ENCODE measurements around the gene RIMBP2. TPM values are rescaled to one million over a fixed set of nuclear protein-coding genes. Genes with fewer than 3 reads are reported as not detected.
"Not testable (repeated sequence)": the region's sequence is repeated elsewhere in the genome, so short reads cannot be mapped to it uniquely, and the experiment has no call there.

The RIMBP2 gene
- total RNA-seq, 2 donors from 2014 or later, result 5.6 to 6.0 TPM

DNA sequence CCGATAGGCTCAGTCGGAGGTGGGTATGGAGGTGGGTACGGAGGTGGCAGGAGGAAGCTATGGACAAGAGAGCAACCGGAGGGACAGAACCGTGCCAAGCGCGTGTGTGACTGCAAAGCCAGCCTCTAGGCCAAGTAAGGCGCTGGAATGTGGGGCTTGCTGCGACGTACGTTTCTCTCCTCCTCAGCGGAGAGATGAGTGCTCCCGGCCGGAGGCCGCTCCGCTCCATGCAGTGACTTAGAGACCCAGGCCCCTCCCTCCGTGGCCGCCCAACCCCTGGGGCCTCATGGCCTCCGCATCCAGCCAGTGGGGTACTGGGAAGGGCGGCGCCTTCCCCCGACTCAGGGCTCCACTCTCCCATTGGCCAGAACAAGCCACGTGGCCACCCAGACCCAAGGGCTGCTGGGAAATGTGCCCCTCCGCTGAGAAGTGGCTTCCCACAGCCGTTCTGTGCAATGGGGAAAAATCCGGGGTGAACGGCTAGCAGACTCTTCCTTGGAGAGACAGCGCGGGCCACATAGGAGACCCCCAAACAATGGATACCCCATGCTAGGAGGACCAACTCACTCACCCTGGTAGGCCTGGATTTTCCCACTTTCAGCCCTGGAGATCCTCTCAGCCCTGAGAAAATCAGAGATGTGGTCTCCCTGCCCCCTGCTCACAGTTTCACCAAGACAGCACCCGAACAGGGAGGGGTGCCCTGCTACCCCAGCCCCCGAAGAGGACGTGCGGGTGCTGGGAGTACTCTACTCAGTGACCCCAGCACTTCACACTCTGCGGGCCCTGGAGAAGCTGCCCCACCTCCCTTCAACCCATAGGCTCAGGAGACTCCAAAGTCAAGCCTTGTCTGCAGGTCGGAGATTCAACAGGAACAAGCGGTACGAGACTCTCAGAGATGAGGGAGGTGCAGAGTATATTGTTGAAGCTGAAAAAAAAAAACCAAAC, 66.7 kb downstream of the RIMBP2 start:
- intact Hi-C loops (cut with DNase I, micrococcal nuclease), result no loop called here
- DNase-seq (no peak), ATAC-seq (no peak)

DNA sequence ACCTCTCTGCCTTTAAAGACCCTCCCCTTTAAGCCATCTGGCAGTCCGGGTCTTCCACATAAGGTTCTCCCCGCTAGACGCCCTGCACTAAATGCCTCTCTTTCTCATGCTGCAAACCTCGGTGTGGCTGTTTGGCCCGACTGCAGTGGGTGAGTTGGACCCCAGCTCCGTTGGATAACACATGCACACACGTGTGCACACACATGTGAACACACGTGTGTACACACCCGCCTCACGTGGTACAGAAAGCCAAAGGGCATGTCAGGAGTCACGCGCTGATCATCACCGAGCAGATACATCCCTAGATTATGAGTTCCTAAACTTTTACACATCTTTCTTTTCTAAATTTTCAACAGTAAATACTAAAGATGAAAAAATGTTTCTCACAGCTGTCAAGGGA, 68.3 kb downstream of the RIMBP2 start:
- ATAC-seq, result no peak
- intact Hi-C loops (cut with DNase I, micrococcal nuclease), result no loop called here
- no peak for DNase-seq

DNA sequence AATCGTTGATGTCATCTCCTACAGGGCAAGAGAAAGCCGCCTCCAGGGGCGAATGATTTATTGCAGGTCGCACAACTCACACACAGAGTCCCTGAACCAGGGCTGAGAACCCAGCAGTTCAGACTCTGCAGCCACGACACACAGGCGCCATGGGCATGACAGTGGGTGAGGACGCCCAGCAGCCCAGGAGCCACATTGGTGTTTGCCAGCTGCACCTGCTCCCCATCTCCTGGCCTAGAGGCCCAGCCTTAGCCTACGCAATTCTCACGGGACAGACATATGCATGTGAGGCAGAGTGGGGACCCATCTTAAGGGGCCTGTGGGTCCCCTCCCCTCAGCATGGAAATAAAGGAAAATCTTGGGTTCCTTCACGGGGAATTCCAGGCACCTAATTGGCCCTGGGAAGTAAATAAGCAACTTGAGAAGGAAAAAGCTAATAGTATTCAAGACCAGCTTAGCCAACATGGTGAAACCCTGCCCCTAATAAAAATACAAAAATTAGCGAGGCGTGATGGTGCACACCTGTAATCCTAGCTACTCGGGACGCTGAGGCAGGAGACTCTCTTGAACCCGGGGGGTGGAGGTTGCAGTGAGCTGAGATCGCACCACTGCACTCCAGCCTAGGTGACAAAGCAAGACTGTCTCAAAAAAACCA, 69.3 kb downstream of the RIMBP2 start:
- DNase-seq (no peak), ATAC-seq (no peak)
- intact Hi-C loops (cut with DNase I, micrococcal nuclease), result no loop called here

DNA sequence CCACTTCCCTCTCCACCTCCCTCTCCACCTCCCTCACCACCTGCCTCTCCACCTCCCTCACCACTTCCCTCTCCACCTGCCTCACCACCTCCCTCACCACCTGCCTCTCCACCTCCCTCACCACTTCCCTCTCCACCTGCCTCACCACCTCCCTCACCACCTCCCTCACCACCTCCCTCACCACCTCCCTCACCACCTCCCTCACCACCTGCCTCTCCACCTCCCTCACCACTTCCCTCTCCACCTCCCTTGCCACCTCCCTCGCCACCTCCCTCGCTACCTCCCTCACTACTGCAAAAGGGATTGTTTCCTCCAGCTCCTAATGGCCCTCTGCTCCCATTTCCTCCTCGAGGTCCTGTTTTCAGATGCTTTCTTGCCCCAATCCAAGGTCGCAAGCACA, 69.9 kb downstream of the RIMBP2 start:
- DNase-seq, result peak in 1 of 2 donors; percentile 46
- ATAC-seq; intact Hi-C loops (cut with DNase I, micrococcal nuclease): not testable (repeated sequence)

DNA sequence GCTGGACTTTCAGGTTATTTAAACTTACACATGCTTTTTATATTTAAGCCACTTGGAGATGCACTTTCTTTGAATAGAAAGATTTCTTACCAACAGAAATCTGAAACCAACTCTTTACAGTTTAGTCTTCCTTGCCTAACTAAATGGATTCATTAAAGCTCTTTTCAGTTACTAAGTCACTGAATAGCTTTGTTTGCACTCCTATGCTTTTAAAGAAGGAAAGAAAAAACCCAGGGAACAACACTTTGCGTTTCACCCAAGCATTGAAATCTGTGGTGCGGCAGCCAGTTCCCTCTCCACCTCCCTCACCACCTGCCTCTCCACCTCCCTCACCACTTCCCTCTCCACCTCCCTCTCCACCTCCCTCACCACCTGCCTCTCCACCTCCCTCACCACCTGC, 70.3 kb downstream of the RIMBP2 start:
- ATAC-seq, result no peak
- no peak for DNase-seq
- intact Hi-C loops (cut with DNase I, micrococcal nuclease), result no loop called here

DNA sequence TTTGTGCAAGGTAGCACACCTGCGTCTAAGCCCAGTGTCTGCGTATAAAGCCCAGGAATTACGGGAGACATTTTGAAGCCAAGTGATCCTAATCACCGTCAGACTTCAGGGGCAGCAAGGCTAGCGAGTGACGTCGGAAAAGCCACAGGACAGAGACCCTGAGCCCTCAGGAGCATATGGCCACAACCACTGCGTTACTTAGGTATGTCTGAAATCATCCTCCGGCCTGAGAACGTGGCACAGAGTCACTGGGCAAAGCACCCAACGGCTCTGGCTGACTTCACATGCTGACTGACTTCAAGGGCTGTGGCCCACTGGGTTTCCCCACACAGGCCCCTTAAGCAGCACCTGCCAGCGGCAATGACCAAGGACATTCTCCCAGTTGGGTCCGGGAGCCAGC, 71.5 kb downstream of the RIMBP2 start:
- intact Hi-C loops (cut with DNase I, micrococcal nuclease), result no loop called here
- no peak for ATAC-seq
- DNase-seq, result no peak

DNA sequence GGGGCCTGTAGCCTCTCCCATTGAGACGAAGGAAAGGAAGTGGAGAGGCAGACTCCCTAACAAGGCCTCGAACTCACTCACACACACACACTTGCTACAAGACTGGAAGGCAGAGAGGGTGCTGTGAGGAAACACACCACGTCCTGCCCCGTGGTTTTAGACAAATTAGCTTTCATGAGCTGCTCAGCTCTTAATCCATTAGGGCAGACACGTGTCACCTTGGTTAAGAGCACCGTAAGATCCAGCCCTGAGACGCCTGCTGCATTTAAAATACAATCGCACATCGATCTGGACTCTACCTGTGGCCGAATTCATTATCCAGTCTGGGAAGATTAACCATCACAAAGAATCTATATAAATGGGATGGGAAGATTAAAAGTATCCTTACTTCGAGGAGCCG, 72.0 kb downstream of the RIMBP2 start:
- intact Hi-C loops (cut with DNase I, micrococcal nuclease), result no loop called here
- DNase-seq (no peak), ATAC-seq (no peak)

DNA sequence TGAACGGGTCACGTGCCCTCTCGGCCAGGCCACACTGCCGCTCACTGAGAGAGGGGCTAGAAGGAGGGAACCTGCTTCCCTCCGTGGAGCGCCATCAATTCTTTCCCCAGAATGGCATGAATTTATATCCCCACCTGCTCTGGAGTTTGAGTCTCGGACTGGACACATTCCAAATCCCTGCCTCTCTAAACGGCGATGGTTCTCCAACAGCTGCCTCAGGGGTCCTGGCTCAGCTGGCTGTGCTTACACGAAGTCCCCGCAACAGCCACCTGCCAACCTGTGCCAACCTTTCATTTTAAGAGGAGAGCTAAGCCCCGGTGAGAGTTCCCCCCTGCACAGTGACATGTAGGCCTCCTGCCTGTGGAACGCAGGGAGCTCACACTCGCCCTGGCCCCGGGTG, 73.2 kb downstream of the RIMBP2 start:
- intact Hi-C loops (cut with DNase I, micrococcal nuclease), result no loop called here
- no peak for ATAC-seq
- DNase-seq, result no peak

DNA sequence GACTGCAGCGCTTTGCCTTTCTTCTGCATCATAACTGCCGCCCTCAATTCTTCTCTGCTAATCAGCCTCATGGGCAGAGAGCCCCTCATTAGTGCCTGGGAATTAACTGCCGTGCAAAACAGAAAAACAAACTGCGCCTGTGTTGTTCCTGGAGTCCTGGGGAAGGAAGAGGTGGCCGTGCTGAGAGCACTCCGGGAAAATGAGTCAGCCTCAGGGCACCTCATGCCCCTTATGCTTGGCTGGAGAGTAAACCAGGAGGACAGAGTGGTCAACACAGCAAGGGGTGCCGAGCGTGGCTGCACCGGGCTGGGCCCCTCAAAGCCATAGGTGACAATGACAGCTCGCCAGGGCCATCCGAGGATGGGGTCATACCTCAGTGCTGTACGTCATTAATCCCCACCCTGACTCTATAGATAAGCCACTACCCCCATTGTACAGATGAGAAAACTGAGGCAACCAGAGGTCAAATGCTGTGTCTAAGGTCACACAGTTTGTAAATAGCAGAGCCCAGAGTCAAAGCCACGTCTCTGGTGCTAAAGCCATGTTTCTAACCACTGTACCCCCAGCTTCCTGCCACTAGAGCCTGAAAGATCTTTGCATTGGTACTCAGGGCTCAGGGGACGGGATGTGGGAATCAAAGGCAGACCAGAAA, 74.4 kb downstream of the RIMBP2 start:
- DNase-seq (no peak), ATAC-seq (no peak)
- intact Hi-C loops (cut with DNase I, micrococcal nuclease), result no loop called here

DNA sequence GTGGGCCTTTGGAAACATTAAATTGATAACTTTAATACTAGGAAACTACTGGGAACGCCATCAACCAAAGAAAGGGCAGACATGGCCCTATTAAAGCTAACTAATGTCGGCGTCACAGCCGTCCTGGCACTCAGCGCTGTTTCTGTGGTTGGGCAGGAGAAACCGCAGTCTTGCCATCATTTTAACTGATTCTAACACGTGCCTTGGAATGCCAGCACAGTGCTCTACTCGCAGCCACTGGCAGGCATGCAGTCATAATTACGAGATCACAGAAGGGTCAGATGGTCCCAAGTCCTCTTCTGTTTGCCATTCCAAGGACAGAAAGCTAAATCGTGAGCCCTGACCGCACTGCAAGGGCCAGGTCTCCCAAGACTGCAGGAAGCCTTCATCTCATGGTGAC, 75.2 kb downstream of the RIMBP2 start:
- intact Hi-C loops (cut with DNase I, micrococcal nuclease), result no loop called here

DNA sequence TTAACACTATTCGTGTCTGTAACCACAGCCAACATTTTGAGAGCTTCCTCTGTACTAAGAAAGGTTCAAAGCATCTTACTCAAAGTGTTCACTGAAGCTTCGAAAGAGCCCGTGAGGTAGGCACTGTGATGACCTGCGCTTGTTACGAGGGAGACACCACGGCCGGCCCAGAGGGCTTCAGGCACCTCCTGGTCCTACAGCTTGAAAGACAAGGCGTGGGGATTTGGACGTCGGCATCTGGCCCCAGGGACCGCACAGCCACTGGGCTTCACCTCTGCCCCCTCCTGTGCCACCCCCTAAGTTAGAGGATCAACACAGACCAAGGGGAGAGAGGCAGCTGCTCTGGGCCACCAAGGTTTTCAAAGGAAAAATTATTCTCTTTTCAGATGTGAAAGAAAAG, 75.6 kb downstream of the RIMBP2 start:
- intact Hi-C loops (cut with DNase I, micrococcal nuclease), result no loop called here
- DNase-seq (no peak), ATAC-seq (no peak)

More for the DNA sequence above, 75.2 kb downstream of the RIMBP2 start:
- ATAC-seq (no peak), DNase-seq (no peak)

DNA sequence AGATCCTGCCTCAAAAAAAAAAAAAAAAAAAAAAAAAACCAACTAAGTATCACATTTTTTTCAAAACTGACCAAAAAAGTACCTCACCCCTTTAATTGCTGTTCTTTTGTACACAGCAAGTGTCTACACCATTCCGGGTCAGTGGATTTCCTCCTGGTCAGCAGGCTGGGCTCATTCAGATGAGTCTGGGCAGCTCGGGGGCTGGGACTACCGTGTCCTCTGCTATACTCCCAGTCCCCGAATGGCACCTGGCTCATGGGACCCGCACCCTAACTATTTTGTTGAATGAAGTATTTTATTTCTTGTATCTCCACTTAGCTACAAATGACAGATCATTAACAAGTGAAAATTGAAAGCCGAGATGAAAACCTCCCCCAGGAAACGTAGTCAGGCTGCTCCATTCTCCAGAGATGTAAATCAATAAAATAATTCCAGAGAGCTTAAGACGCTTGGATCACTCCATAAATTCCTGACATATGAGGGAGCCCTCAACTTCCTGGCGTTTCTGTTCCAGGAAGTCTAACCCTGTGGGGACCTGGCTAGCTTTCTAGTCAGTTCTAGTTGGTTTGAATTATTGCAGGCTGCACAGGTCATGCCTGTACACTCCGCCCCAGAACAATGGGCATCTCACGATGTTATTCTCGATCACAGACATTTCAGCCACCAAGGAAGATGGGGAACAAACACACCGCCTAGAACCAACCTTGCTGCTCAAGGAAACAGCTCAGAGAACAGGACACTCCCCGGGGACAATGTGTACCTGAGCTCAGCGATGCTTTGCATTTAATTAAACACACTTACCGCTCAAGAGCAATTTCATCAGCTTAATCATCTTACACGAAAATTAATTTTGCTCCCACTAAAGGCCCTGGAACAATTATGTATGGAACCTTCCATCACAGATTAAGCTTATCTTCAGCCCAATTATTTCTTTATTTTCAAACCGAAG, 76.3 kb downstream of the RIMBP2 start:
- ATAC-seq (peak; percentile 75), DNase-seq (peak in 1 of 2 donors; percentile 45)
- intact Hi-C loops (cut with DNase I, micrococcal nuclease), result no loop called here

DNA sequence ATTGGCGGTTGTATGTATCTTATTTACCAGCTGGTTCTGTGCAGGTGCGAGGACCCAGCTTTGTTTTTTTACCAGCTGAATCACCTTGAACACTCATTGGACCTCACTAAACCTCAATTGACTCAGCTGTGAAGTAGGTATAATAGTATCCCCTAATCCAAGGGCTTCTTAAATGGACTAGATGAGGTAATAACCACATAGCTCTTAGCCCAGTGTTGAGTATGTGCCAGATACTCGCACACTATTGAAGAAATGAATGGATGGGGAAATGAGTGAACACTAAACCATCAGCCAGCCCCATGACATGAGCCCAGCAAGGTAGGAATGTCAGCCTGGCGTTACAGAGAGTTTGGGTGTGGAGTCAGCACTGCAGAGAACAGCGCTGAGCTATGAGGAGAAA, 79.7 kb downstream of the RIMBP2 start:
- DNase-seq, result no peak
- ATAC-seq, result no peak
- intact Hi-C loops (cut with DNase I, micrococcal nuclease), result no loop called here

DNA sequence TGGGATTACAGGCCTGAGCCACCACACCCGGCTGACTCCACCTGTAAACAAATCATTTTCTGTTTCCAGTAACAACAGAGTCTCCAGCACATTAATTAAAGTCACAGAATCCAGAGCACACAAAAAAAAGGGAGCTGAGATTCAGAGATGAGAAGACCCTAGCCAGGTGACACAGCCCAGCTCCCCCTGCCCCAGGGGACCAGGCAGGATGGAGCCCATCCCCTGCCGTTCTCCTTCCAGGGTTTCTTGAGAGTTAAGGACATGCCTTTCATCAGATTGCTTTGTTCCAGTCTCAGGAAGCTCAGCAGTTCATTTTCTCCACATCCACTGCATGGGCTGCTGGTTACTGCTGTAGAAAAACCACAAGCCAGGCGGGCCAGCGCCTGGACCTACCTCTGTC, 81.2 kb downstream of the RIMBP2 start:
- ATAC-seq (no peak), DNase-seq (no peak)
- intact Hi-C loops (cut with DNase I, micrococcal nuclease), result no loop called here

DNA sequence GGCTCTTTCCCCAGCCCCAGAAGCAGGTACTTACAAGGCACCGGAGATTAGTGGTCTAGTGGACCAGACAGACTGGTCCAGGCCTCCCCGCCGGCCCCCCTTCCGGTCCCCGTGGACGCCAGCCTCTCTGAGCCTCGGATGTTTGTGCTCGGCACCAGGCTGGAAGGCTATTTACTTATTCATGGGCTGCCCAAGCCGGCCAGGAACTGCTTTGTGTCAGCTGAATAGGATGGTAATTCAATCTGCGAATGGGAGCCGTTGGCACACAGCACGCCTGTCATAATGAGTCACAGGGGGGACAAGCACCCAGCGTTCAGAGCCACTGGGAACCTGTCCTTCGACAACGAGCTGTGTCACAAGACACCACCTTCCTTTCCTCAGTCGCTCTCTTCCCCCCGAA, 82.3 kb downstream of the RIMBP2 start:
- ATAC-seq (peak; percentile 74), DNase-seq (peak; percentile 11 to 55)

DNA sequence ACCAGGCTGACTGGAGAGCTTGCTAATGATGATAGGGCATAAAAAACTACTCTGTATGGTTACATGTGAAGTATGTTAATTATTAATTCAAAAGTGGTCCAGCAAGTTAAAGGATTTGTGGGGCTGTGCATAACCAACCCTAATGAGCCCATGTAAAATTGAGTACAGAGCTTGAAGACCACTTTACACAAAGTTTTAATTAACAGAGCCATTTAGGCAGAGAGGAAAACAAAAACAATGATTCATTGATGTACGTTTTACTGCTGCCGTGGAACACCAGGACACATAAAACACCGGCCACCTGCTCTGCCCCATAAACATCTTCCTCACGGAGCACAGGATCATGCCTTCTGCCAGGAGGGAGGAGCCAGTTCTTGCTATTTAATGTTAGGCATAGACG, 83.5 kb downstream of the RIMBP2 start:
- ATAC-seq (peak; percentile 88), DNase-seq (peak; percentile 45 to 53)
- intact Hi-C loops (cut with DNase I, micrococcal nuclease), result no loop called here

More for the DNA sequence above, 82.3 kb downstream of the RIMBP2 start:
- intact Hi-C loops (cut with DNase I, micrococcal nuclease), result no loop called here

DNA sequence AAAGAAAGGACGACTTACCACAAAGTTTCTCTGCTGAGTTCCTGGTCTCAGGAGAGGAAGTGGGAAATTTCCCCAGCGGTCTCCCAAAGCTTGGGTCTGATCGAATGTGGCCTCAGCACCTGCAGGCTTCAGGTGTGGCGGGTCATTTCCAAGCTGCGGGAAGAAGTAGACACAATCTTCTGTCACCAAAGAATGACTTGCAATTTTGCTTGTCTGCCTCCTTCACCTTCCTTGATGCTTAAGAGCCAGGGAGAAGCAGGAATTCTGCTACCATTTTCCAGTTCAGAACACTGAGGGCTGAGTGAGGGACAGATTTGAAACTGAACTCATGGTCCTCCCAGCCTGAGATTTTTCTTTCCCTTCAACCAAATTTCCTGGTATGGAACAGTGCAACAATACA, 87.8 kb downstream of the RIMBP2 start:
- no peak for DNase-seq

DNA sequence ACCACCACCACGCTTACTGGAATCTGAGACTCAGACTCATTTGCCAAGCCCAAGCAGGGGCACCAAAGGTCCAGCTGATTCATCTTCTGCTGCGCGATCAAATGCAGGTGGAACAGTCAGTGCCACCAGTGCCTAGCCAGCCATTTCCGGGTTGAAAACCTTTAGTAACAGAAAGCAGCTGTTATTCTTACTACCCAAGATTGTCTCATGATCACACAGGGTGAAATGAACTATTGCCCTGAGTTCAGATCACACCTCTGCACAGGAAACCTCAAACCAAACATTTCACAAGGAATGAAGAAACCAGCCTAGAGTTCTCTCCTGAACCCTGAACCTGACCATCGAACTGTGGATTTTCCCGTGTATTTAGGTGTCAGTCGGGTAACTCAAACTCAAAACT, 88.9 kb downstream of the RIMBP2 start:
- DNase-seq, result no peak
- intact Hi-C loops (cut with DNase I, micrococcal nuclease), result no loop called here
- no peak for ATAC-seq

More for the DNA sequence above, 87.8 kb downstream of the RIMBP2 start:
- no peak for ATAC-seq
- intact Hi-C loops (cut with DNase I, micrococcal nuclease), result no loop called here

DNA sequence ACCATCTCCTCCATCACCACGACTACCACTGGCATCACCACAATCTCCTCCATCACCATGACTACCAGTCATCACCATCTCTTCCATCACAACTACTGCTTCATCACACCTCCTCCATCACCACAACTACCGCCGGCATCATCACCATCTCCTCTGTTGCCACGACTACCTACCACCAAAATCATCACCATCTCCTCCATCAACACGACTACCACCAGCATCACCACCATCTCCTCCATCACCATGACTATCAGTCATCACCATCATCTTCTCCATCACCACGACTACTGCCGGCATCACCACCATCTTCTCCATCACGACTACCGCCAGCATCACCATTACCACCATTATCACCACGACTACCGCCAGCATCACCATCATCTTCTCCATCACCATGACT, 89.5 kb downstream of the RIMBP2 start:
- intact Hi-C loops (cut with DNase I, micrococcal nuclease), result no loop called here
- no peak for DNase-seq
- no peak for ATAC-seq
